Measurements from ENCODE around the gene CPSF2. TPM values are rescaled to one million over a fixed set of nuclear protein-coding genes. Genes with fewer than 3 reads are reported as not detected.

CPSF2 gene
- total RNA-seq, 1 donor from 2014 or later, result 19.3 TPM

DNA sequence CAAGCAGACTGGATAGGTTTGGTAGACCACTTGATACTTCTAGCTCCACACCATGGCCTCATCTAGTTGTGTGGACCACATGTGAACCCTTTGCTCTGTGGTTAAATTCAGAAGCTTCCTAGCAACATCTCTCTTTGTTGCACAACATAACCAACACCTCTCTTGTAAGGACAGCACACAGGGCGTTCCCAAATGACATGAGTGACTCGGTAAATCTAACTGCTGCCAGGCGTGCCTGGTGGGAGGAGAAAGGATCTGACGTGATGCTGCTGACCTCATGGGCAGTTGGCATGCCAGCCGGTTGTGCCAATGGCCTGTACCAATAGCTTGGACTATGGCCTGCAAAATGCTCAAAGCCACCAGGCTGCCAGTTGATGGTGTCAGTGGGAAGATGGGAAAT is 93.8 kb downstream of the CPSF2 start:
- Histone ChIP-seq H3K27me3 (ENCODE audit: control insufficient read depth in 3 of 3, insufficient read depth in 3 of 3, low read length in 3 of 3) (no peaks in the 10 kb centered on the region), H3K27ac (ENCODE audit: low read depth, low read length) (no peak overlapping the region), H3K4me3 (ENCODE audit: low read length in 3 of 3) (no peak overlapping the region), H3K4me1 (ENCODE audit: control insufficient read depth in 3 of 3, insufficient read depth in 3 of 3, low read length in 3 of 3) (no peaks in the 10 kb centered on the region), H3K9ac (ENCODE audit: low read depth in 1 of 3, low read length in 3 of 3) (no peak overlapping the region), H3K36me3 (ENCODE audit: control insufficient read depth in 3 of 3, insufficient read depth in 3 of 3, low read length in 3 of 3) (no peaks in the 10 kb centered on the region), H3K9me3 (ENCODE audit: control insufficient read depth in 3 of 3, low read length in 3 of 3) (no peaks in the 10 kb centered on the region)

GRCh38 chr14:92217936-92218335 is 96.2 kb downstream of the CPSF2 start:
- H3K4me3 ChIP-seq (ENCODE audit: low read length in 3 of 3), result no peak overlapping the region
- no peak overlapping the region for H3K27ac ChIP-seq (ENCODE audit: low read depth, low read length)
- peaks cover 0 to 1% (median 0%) of the 10 kb centered on the region in 3 donors for H3K4me1 ChIP-seq (ENCODE audit: control insufficient read depth in 3 of 3, insufficient read depth in 3 of 3, low read length in 3 of 3)
- no peaks in the 10 kb centered on the region for H3K9me3 ChIP-seq (ENCODE audit: control insufficient read depth in 3 of 3, low read length in 3 of 3)
- H3K9ac ChIP-seq (ENCODE audit: low read depth in 1 of 3, low read length in 3 of 3), result no peak overlapping the region
- no peaks in the 10 kb centered on the region for H3K27me3 ChIP-seq (ENCODE audit: control insufficient read depth in 3 of 3, insufficient read depth in 3 of 3, low read length in 3 of 3)
- no peaks in the 10 kb centered on the region for H3K36me3 ChIP-seq (ENCODE audit: control insufficient read depth in 3 of 3, insufficient read depth in 3 of 3, low read length in 3 of 3)

Other genes with a start within 250 kb of the CPSF2 start
- gene FBLN5, start 174.3 kb upstream of the CPSF2 start, total RNA-seq, result 24.5 TPM
- 10.4 TPM for gene TRIP11, start 81.9 kb upstream of the CPSF2 start, total RNA-seq
- 22.4 TPM for gene ATXN3, start 15.4 kb upstream of the CPSF2 start, total RNA-seq
- gene NDUFB1, start 263 bp upstream of the CPSF2 start, total RNA-seq, result 279 TPM
- 1.6 TPM for gene SLC24A4, start 201.2 kb downstream of the CPSF2 start, total RNA-seq

All from skeletal muscle tissue (tissue), 4 donors.